ENCODE data around the gene SGMS1.

Gene SGMS1

GRCh38 chr10:50309342-50309741 lies 314.4 kb downstream of the SGMS1 start:
- no peak overlapping the region for H3K27ac ChIP-seq
- no peak overlapping the region for H3K4me3 ChIP-seq

GRCh38 chr10:50304660-50305059 lies 319.1 kb downstream of the SGMS1 start:
- no peak overlapping the region for H3K27ac ChIP-seq
- H3K4me3 ChIP-seq, result no peak overlapping the region

DNA sequence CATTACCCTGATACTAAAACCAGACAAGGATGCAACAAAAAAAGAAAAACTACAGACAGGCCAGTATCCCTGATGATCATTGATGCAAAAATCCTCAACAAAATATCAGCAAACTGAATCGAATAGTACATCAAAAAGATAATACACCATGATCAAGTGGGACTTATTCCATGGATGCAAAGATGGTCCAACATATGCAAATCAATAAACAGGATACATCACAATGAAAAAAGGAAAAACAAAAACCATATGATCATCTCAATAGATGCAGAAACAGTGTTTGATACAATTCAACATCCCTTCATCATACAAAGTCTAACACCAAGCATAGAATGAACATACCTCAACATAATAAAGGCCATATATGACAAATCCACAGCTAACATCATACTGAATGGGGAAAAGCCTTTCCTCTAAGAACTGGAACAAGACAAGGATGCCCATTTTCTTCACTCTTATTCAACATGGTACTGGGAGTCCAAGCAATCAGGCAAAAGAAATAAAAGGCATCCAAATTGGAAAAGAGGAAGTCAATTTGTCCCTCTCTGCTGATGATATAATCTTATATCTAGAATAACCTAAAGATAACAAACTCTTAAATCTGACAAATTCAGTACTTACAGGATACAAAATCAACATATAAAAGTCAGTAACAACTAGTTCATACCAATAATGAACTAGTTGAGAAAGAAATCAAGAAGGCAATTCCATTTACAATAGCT lies 323.6 kb downstream of the SGMS1 start:
- no peak overlapping the region for H3K4me3 ChIP-seq

GRCh38 chr10:50295367-50295766 lies 328.4 kb downstream of the SGMS1 start:
- no peak overlapping the region for H3K27ac ChIP-seq
- H3K4me3 ChIP-seq, result no peak overlapping the region

More for the DNA sequence above, 323.6 kb downstream of the SGMS1 start:
- H3K27ac ChIP-seq, result no peak overlapping the region

- Histone ChIP-seq H3K4me3 (no peak overlapping the region), H3K27ac (no peak overlapping the region)
Observed at GRCh38 chr10:50294582-50294981, 329.2 kb downstream of the SGMS1 start.

GRCh38 chr10:50293513-50294313 lies 330.0 kb downstream of the SGMS1 start:
- H3K4me3 ChIP-seq, result no peak overlapping the region
- H3K27ac ChIP-seq, result no peak overlapping the region

DNA sequence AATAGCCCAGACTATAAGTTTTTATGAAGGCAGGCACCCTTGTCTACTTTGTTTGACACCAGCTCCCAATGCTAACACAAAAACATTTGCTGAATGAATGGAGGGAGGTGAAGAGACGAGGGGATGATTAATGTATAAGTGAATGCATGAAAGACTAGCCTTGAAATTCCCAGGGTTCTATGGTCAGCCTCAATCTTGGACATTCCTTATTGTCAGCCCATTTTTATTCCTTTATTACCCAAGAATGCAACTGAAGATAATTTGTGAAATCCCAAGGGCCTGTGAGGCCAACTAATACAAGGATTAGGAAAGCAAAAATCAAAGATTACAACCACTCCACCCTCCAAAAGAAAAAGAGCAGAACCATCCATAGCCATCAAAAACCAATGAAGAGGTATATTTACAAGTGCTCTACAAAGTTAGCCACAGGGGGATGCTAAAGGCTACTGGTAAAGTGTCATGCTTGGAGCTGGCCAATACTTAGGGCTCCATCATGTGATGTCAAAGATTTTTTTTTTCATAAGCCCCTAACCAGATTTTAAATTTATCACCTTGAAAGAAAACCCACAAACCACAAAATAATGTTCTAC lies 332.4 kb downstream of the SGMS1 start:
- Histone ChIP-seq H3K27ac (no peak overlapping the region), H3K4me3 (no peak overlapping the region)

GRCh38 chr10:50289196-50289595 lies 334.6 kb downstream of the SGMS1 start:
- no peak overlapping the region for H3K4me3 ChIP-seq
- H3K27ac ChIP-seq, result no peak overlapping the region

DNA sequence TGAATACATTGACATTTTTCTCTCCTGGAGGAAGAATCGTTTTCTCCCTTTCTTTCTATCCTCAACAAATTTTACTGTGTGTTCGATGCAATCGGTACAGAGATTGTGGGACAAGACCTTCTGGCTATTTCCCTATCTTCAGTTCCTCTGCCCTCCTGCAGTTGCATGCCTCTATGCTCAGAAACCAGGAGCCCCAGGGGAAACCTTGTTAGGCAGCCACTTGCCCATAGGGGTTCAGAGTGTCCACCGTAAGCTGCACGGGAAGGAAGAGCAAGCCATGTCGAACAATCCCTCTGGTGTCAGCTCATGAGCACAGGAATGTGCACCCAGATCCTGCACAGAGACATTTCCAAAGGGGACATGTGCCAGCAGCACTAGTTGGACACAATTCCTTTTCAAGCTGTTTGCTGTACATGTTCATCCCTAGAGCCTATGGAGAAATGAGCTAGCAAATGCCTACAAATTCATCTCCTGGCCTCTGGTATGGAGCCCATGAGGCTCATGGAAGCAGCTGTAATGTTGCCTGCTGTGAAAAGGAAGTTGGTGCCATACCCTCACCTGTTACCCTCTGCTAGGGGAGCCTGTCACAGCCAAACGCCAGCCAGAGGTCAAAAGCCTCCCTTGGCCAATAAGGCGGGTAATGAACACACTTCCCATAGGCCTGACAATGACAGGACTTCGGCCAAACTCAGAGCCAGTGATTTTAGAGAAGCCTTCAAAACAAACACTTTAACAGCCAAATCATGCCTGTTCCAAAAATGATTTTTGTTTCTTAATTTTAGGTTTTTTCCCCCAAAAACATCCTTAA lies 336.6 kb downstream of the SGMS1 start:
- H3K4me3 ChIP-seq, result no peak overlapping the region
- no peak overlapping the region for H3K27ac ChIP-seq

GRCh38 chr10:50286517-50286916 lies 337.2 kb downstream of the SGMS1 start:
- no peak overlapping the region for H3K27ac ChIP-seq

GRCh38 chr10:50281967-50282522 lies 341.7 kb downstream of the SGMS1 start:
- H3K27ac ChIP-seq, result no peak overlapping the region
- no peak overlapping the region for H3K4me3 ChIP-seq

More at GRCh38 chr10:50286517-50286916, 337.2 kb downstream of the SGMS1 start:
- no peak overlapping the region for H3K4me3 ChIP-seq

- H3K27ac ChIP-seq, result no peak overlapping the region
- no peak overlapping the region for H3K4me3 ChIP-seq
Observed at GRCh38 chr10:50281210-50281966, 342.4 kb downstream of the SGMS1 start.

GRCh38 chr10:50280049-50280841 lies 343.5 kb downstream of the SGMS1 start:
- no peak overlapping the region for H3K4me3 ChIP-seq
- no peak overlapping the region for H3K27ac ChIP-seq

DNA sequence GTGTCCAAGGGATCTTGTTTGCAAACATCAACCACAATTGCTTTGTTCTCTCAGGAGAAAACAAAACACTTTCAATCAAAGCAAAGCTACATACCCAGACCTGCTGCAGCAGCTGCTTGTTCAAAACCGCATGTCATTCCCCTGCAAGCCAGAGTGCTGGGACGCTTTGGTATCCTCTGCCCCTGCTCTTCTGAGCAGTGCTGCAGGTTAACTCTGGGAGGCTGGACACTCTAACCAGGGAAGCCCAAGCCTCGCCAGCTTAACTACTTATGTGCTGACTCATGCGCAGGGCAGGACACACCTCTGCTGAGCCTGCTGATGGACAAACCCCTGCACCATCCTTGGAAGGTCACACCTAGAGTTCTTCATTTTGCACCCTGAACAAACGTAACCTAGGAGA lies 344.3 kb downstream of the SGMS1 start:
- Histone ChIP-seq H3K27ac (no peak overlapping the region), H3K4me3 (no peak overlapping the region)

GRCh38 chr10:50275650-50276235 lies 348.0 kb downstream of the SGMS1 start:
- H3K27ac ChIP-seq, result no peak overlapping the region
- H3K4me3 ChIP-seq, result no peak overlapping the region

GRCh38 chr10:50272531-50272930 lies 351.2 kb downstream of the SGMS1 start:
- Histone ChIP-seq H3K27ac (no peak overlapping the region), H3K4me3 (no peak overlapping the region)

DNA sequence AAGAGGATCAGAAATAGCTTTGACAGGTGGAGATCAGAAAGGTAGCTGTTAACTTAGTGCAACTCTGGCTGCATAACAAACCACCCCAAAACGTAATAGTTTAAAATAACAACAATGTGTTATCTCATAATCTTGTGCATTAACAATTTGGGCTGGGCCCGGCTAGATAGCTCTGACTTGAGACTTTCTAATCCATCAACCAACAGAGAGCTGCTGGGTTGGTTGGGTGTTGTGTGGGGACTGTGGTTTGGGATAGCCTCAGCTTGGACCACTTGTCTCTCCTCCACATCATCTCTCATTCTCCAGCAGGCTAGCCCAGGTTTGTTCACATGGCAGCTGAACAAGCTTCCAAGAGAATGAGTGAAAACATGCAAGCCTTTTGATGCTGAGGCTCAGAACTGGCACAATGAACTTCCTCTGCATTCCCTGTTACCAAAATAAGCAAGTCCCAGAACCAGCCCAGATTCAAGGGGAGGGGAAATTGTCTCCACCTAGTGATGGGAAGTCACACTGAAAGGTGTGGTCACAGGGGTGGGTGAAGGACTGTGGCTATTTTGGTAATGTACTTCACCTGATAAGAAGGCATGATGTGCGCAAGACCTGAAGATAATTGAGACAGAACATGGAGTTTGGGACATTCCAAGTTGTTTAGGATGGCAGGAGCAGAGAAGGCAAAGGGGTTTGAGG lies 352.0 kb downstream of the SGMS1 start:
- Histone ChIP-seq H3K4me3 (no peak overlapping the region), H3K27ac (no peak overlapping the region)

All from skin epidermis (tissue), 12 donors.